Keratinocyte (primary cell): Measurements from ENCODE around the gene CCT8L2. TPM values are rescaled to one million over a fixed set of nuclear protein-coding genes. Genes with fewer than 3 reads are reported as not detected.
"Not testable (repeated sequence)": the region's sequence is repeated elsewhere in the genome, so short reads cannot be mapped to it uniquely, and the experiment has no call there.

Source experiments
- DNase-seq: peaks from one replicate; pipeline ENCODE4 v3.0.0-alpha.2; 2011; ENCODE audit warnings: low read depth, missing footprints, low spot score
- FAIRE-seq: peaks from 2 replicates; lab custom pipeline; 2011; peaks lifted over from hg19 to GRCh38; lab: Jason Lieb, UNC
- H2AFZ ChIP-seq: 2 replicates; pipeline ENCODE4 v1.6.0; 2012; ENCODE audit warnings: low read length, control low read depth, inconsistent platforms; ENCODE audit not compliant: control insufficient read depth
- H3K27ac ChIP-seq: 2 replicates; pipeline ENCODE4 v1.5.1; 2011; ENCODE audit warnings: low read length; ENCODE audit not compliant: control insufficient read depth, insufficient read depth
- H3K27me3 ChIP-seq: 3 replicates; pipeline ENCODE4 v1.6.0; 2011; ENCODE audit warnings: low read length; ENCODE audit not compliant: control insufficient read depth, insufficient read depth; ENCODE audit errors: extremely low read depth
- H3K36me3 ChIP-seq, 2 experiments: 2 replicates in 1 of 2; 3 replicates in 1 of 2; pipeline ENCODE4 v1.5.1; 2011; ENCODE audit warnings: low read length in 2 of 2, mild to moderate bottlenecking in 1 of 2; ENCODE audit not compliant: control insufficient read depth in 2 of 2, insufficient read depth in 2 of 2; ENCODE audit errors: extremely low read depth in 1 of 2
- H3K4me1 ChIP-seq: 3 replicates; pipeline ENCODE4 v1.5.1; 2011; ENCODE audit warnings: low read length; ENCODE audit not compliant: control insufficient read depth, insufficient read depth; ENCODE audit errors: extremely low read depth
- H3K4me2 ChIP-seq: 3 replicates; pipeline ENCODE4 v1.6.0; 2011; ENCODE audit warnings: low read depth, low read length; ENCODE audit not compliant: control insufficient read depth, insufficient read depth; ENCODE audit errors: extremely low read depth
- H3K4me3 ChIP-seq, 3 experiments: fragments of 200-600 bp in 1 of 3; sonication (generic) in 1 of 3; 2 replicates in 2 of 3; 3 replicates in 1 of 3; pipeline ENCODE4 v1.5.1; 2011 to 2016; ENCODE audit warnings: low read length in 3 of 3, mild to moderate bottlenecking in 3 of 3, control low read depth in 2 of 3, inconsistent platforms in 1 of 3, low read depth in 1 of 3, mixed read lengths in 1 of 3, mixed run types in 1 of 3, moderate library complexity in 1 of 3; ENCODE audit not compliant: control insufficient read depth in 2 of 3, insufficient read depth in 2 of 3; ENCODE audit errors: extremely low read depth in 1 of 3
- H3K79me2 ChIP-seq: 2 replicates; pipeline ENCODE4 v1.6.0; 2012; ENCODE audit warnings: low read length; ENCODE audit not compliant: control insufficient read depth, insufficient read depth
- H3K9ac ChIP-seq: 3 replicates; pipeline ENCODE4 v1.6.0; 2011; ENCODE audit warnings: low read length; ENCODE audit not compliant: control insufficient read depth, insufficient read depth; ENCODE audit errors: extremely low read depth
- H3K9me1 ChIP-seq: 3 replicates; pipeline ENCODE4 v1.6.0; 2011; ENCODE audit warnings: low read length; ENCODE audit not compliant: control insufficient read depth, insufficient read depth; ENCODE audit errors: extremely low read depth
- H3K9me3 ChIP-seq: 2 replicates; pipeline ENCODE4 v1.5.1; 2012; ENCODE audit warnings: low read depth, low read length; ENCODE audit not compliant: control insufficient read depth
- H4K20me1 ChIP-seq: 3 replicates; pipeline ENCODE4 v1.6.0; 2011; ENCODE audit warnings: low read length; ENCODE audit not compliant: control insufficient read depth, insufficient read depth; ENCODE audit errors: extremely low read depth
- EZH2 ChIP-seq: IDR thresholded peaks from one replicate; pipeline ENCODE4 v1.6.1; 2012; ENCODE audit warnings: inconsistent platforms, mild to moderate bottlenecking, low read length, moderate library complexity
- dilution Hi-C: fragments of 300-500 bp; cut with MboI; formaldehyde crosslinking; loops from one replicate; pipeline ENCODE4 v1.7.0; 2020; ENCODE audit warnings: low sequenced_read_pairs; ENCODE audit not compliant: extremely low pct_ligation_motif_present
- polyA plus RNA-seq, 5 experiments: library from polyadenylated mRNA; depleted of rRNA in 3 of 5; stranded (reverse) in 3 of 5; stranded (forward) in 1 of 5; unstranded in 1 of 5; fragments of >200 nt; gene quantifications; 1 replicate in 1 of 5; 2 replicates in 3 of 5; 3 replicates in 1 of 5; pipeline versions ENCODE4 v1.2.1 to v1.2.3, GENCODE V29; 2011 to 2012; ENCODE audit warnings: missing spikeins in 2 of 5, low read depth in 1 of 5, low replicate concordance in 1 of 5
- TF ChIP-seq, protein P1 (sequence below), 3 experiments: IDR thresholded peaks in 1 of 3; conservative IDR thresholded peaks in 1 of 3; optimal IDR thresholded peaks in 1 of 3; 2 replicates in 2 of 3; 3 replicates in 1 of 3; pipeline versions ENCODE3 to v1.5.1; 2011; ENCODE audit warnings: low read length in 3 of 3, mild to moderate bottlenecking in 3 of 3, moderate library complexity in 2 of 3, control low read depth in 1 of 3, inconsistent platforms in 1 of 3; ENCODE audit not compliant: insufficient read depth in 2 of 3; ENCODE audit errors: extremely low read depth in 1 of 3

The CCT8L2 gene
- polyA plus RNA-seq, 1 donor (not counting 4 experiments of a cell fraction or from before 2014, with no cell fraction given): not detected

- FAIRE-seq: no peak
Observed at GRCh38 chr22:16594026-16594425, 1.4 kb upstream of the CCT8L2 start.

GRCh38 chr22:16592231-16592630, 379 bp downstream of the CCT8L2 start:
- H3K9ac ChIP-seq, H3K9me3 ChIP-seq, H3K27me3 ChIP-seq, H3K27ac ChIP-seq, H2AFZ ChIP-seq, H3K9me1 ChIP-seq, H3K36me3 ChIP-seq, FAIRE-seq, H3K4me2 ChIP-seq, DNase-seq, H4K20me1 ChIP-seq, dilution Hi-C loops, H3K79me2 ChIP-seq, H3K4me3 ChIP-seq, H3K4me1 ChIP-seq: not testable (repeated sequence)

More at GRCh38 chr22:16594026-16594425, 1.4 kb upstream of the CCT8L2 start:
- Histone ChIP-seq H3K79me2 (no peaks in the 10 kb centered on the region), H3K9ac (no peak overlapping the region), H3K36me3 (no peaks in the 10 kb centered on the region), H3K27me3 (no peaks in the 10 kb centered on the region), H3K4me3 (no peak overlapping the region), H3K9me3 (no peaks in the 10 kb centered on the region), H2AFZ (no peak overlapping the region), H3K27ac (no peak overlapping the region), H3K9me1 (no peaks in the 10 kb centered on the region), H3K4me2 (no peak overlapping the region), H4K20me1 (no peaks in the 10 kb centered on the region), H3K4me1 (no peaks in the 10 kb centered on the region)
- dilution Hi-C loops: no loop called here
- no peak for TF ChIP-seq EZH2
- TF ChIP-seq, protein P1, sequence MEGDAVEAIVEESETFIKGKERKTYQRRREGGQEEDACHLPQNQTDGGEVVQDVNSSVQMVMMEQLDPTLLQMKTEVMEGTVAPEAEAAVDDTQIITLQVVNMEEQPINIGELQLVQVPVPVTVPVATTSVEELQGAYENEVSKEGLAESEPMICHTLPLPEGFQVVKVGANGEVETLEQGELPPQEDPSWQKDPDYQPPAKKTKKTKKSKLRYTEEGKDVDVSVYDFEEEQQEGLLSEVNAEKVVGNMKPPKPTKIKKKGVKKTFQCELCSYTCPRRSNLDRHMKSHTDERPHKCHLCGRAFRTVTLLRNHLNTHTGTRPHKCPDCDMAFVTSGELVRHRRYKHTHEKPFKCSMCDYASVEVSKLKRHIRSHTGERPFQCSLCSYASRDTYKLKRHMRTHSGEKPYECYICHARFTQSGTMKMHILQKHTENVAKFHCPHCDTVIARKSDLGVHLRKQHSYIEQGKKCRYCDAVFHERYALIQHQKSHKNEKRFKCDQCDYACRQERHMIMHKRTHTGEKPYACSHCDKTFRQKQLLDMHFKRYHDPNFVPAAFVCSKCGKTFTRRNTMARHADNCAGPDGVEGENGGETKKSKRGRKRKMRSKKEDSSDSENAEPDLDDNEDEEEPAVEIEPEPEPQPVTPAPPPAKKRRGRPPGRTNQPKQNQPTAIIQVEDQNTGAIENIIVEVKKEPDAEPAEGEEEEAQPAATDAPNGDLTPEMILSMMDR (optimal IDR thresholded peaks at IDR 0.05 in 1 of 3, IDR thresholded peaks at IDR 0.05 in 1 of 3, conservative IDR thresholded peaks at IDR 0.05 in 1 of 3; ENCODE audit: extremely low read depth in 1 of 3, insufficient read depth in 2 of 3, low read length in 3 of 3): no peak
- DNase-seq: no peak

GRCh38 chr22:16591136-16591535, 1.5 kb downstream of the CCT8L2 start:
- H4K20me1 ChIP-seq, H3K4me2 ChIP-seq, H2AFZ ChIP-seq, H3K9ac ChIP-seq, H3K79me2 ChIP-seq, dilution Hi-C loops, DNase-seq, H3K9me1 ChIP-seq, H3K36me3 ChIP-seq, H3K4me1 ChIP-seq, H3K27me3 ChIP-seq, FAIRE-seq, H3K4me3 ChIP-seq, H3K27ac ChIP-seq, H3K9me3 ChIP-seq: not testable (repeated sequence)
